GM18526 (cell line): ENCODE measurements around the gene MYH14.

Source experiments
- POLR2A ChIP-seq: IDR thresholded peaks from 3 replicates; pipeline ENCODE4 v1.6.1; 2011; ENCODE audit not compliant: insufficient read length; ENCODE audit errors: extremely low read depth

MYH14 gene

DNA sequence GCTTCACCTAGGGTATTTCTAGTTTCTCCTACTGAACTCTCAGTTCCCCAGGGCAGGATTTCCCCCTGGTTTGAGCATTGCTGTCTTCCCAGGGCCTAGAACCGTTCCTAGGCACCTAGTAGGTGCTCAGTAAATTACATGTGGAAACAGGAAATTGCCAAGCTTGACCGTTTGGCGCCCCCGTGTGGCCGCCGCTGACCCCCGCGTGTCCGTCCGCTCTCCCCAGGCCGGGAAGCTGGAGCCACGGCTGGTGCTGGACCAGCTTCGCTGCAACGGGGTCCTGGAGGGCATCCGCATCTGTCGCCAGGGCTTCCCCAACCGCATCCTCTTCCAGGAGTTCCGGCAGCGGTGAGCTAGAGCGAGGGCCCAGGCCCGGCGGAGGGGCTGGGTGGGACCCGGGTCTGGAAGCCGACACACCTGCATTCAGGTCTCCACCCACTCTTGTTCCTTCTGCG, 55.5 kb downstream of the MYH14 start:
- no peak for TF ChIP-seq POLR2A

DNA sequence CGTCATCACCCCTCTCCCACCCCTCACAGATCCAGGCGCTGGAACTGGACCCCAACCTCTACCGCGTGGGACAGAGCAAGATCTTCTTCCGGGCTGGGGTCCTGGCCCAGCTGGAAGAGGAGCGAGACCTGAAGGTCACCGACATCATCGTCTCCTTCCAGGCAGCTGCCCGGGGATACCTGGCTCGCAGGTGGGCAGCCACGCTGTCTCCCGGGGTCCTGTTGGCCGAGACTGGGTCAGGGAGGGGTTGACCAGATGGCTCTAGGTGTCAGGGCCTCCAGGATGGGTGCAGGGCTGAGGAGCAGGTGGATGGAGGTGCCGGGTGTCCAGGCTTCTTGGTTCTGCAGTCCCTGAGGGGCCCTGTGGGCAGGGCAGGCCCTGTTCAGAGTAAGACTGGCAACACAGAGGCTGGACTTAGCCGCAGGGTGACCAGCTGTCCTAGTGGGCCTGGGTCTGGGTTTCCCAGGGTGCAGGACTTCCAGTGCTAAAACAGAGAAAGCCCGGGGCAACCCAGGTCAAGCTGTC, 58.1 kb downstream of the MYH14 start:
- TF ChIP-seq POLR2A = no peak

DNA sequence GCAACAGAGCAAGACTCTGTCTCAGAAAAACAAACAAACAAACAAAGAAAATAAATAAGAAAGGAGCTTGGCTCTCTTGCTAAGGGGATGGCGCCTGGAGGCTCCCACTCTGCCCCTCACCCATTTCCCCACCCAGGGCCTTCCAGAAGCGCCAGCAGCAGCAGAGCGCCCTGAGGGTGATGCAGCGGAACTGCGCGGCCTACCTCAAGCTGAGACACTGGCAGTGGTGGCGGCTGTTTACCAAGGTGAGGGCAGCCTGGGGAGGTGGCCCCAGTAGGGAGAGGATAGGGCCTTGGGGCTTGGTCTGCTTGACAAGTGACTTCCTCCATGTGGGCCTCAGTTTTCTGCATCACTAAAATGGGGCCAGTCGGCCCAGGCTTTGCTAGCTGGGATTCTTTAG, 59.8 kb downstream of the MYH14 start:
- no peak for TF ChIP-seq POLR2A

DNA sequence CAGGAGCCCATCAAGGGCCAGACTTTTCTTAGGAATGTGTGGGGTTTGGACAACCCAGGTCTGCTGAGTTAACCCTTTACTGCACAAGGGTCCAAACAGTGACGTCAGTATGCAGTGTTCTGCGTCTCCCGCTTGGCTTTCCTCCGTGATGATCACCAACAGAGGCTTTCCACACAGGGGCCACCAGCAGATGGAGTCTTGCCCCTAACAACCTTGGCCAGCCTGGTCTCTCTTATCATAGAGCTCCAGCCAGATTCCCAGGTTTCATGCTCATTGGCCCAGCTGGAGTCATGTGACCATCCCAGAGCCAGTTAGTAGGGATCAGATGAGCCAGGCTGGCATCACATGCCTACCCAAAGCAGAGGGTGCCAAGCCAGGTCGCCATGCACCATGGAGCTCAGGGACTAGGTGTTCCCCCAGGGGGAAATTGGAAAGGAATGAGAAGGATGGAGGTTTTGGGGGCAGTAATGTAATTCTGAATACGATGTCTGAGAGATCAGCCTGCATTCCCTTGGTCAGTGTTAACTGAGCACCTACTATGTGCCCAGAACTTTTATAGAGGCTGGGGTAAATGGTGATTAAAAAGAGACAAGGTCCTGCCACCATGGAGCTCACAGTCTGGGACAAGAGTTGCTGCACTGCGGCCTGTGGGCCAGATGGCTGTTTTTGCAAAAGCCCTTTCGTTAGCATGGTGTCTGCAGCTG, 61.2 kb downstream of the MYH14 start:
- no peak for TF ChIP-seq POLR2A

DNA sequence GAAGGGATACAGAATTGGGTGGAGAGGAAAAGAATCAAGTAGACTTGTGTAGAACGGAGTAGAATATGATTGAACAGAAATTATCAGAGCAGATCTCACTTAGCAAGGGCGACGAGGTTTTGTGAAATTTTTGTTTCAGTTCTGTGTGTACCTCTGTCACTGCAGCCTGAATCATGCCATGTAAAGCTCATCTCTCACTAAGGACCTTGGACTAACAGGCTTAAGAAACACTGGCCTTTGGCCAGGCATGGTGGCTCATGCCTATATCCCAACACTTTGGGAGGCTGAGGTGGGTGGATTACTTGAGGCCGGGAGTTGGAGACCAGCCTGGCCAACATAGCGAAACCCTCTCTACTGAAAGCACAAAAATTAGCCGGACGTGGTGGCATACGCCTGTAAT, 62.6 kb downstream of the MYH14 start:
- TF ChIP-seq POLR2A = no peak

DNA sequence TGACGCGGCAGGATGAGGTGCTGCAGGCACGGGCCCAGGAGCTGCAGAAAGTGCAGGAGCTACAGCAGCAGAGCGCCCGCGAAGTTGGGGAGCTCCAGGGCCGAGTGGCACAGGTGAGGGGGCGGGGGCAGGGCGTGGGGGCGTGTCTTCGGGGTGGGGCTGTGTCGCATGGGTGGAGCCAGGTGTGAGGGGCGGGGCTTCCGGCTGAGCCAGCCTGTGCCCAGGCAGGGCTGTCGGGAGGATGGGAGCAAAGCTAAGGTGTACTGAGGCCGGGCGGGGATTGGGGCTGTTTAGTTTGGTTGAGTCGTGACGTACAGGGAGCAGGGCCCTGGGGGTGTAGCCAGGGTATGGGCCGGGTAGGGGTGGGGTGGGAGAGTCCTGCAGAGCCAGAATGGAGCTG, 63.5 kb downstream of the MYH14 start:
- no peak for TF ChIP-seq POLR2A

DNA sequence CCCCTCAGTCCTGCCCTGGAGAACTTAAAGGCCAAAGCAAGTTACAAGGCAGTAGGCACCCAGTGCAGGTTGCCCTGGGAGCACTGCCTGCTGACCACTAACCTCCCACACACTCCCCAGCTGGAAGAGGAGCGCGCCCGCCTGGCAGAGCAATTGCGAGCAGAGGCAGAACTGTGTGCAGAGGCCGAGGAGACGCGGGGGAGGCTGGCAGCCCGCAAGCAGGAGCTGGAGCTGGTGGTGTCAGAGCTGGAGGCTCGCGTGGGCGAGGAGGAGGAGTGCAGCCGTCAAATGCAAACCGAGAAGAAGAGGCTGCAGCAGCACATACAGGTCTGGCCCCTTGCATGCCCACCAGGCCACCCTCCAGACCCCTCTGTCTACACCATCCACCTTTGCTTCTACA, 64.6 kb downstream of the MYH14 start:
- no peak for TF ChIP-seq POLR2A

DNA sequence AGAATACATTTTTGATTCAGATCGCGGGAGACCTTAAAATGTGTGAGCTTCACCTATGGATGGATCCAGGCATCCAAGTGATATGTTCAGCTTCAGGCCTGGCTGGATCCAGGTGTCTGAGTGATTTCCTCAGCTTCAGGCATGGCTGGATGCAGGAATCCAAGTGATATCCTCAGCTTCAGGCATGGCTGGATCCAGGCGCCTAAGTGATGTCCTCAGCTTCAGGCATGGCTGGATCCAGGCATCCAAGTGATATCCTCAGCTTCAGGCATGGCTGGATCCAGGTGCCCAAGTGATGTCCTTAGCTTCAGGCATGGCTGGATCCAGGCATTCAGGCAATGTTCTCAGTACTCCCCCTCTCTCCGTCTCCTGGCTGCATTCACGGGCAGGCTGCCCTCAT, 65.1 kb downstream of the MYH14 start:
- no peak for TF ChIP-seq POLR2A

DNA sequence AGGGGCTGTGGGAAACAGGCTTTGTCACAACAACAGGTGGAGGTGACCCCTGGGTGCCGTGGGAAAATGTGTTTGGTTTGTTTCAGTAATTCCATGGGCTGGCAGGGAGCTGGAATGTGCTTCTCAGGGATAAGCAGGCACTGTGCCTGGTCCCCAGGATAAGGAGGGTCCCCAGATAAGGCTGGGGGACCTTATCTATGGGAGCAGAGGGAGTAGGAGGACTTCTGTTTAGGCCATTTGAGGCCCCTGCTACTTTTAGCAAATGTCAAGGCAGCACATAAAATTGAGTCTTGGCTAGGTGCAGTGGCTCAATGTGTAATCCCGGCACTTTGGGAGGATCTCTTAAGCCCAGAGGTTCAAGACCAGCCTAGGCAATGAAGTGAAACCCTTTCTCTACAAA, 66.2 kb downstream of the MYH14 start:
- TF ChIP-seq POLR2A = no peak

DNA sequence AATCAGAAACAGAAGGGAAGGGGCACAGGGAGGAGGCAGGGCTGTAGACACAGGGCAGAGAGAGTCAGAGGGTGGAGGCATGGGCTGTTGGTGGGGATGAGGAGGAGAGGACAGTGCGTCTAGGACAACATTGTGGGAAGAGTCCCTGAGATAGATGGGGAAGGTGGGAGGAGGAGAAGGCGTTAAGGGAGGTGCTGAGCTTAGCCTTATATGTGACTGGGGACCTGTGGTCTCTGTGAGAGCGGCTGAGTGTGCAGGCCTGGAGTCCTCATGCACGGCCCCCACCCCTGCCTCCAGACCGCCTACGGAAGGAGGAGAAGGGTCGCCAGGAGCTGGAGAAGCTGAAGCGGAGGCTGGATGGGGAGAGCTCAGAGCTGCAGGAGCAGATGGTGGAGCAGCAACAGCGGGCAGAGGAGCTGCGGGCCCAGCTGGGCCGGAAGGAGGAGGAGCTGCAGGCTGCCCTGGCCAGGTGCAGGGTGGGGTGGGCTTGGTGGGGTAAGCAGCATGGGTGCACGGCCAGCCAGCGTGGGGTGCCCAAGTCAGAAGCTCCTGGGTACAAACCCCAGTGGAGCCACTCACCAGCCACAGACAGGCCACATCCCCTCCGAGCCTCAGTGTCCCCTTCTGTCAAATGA, 69.0 kb downstream of the MYH14 start:
- TF ChIP-seq POLR2A = no peak

DNA sequence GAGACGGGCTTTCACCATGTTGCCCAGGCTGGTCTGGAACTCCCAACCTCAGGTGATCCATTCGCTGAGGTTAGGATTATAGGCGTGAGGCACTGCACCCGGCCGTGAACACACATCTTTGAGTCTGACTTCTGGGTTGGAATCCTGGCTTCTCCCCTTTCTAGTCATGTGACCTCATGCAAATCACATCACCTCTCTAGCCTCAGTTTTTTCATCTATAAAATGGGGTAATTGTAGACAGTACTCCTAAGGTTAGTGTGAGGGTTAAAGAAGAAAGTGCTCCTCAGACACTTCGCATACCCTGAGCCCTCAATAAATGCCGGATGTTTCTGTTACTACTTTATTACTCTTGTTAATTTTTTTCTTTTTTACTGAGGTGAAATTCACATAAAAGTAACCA, 70.4 kb downstream of the MYH14 start:
- TF ChIP-seq POLR2A = no peak

DNA sequence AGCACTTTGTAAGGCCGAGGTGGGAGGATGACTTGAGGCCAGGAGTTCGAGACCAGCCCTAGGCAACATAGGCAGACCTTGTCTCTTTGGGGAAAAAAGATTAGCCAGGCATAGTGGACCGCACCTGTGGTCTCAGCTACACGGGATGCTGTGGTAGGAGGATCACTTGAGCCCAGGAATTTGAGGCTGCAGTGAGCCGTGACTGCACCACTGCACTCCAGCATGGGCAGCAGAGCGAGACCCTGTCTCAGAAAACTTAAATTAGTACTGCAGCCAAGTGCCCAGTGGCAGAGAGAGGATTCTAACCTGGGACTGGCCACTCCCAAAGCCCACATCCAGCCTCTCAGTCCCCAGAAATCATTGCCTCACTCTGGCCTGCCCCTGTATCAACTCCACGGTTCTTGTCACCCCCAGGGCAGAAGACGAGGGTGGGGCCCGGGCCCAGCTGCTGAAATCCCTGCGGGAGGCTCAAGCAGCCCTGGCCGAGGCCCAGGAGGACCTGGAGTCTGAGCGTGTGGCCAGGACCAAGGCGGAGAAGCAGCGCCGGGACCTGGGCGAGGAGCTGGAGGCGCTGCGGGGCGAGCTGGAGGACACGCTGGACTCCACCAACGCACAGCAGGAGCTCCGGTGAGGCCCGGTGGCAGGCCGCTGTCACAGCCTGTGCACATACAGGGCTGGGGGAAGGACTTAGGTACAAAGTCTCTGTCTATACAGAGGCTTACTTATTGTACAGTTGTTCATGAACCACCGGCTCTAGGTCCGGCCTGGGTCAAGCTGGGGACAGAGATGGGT, 72.4 kb downstream of the MYH14 start:
- TF ChIP-seq POLR2A = no peak

DNA sequence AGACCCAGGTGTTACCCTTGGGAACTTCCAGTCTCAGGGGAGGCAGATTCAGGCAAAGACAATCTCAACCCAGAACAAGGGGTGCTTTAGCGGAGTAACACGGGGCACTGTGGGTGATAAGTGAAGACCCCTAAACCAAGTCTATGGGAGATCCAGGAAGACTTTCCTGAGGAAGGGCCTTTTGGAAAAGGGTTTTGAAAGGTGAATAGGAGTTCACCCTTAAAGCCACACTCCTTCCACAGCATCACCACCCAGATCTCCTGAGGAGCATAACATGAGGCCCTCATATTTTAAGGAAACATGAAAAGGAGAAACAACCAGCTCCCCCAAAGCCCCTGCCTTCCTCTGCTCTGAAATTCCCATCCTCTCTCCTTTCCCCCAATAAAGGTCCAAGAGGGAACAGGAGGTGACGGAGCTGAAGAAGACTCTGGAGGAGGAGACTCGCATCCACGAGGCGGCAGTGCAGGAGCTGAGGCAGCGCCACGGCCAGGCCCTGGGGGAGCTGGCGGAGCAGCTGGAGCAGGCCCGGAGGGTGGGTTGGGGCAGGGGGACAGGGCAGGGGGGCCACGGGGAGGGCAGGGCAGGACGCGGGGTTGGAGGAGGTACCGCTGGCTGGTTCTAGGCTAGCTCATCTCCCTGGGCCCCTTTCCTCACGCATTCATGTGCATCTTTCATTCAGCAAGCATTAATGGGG, 73.1 kb downstream of the MYH14 start:
- no peak for TF ChIP-seq POLR2A

DNA sequence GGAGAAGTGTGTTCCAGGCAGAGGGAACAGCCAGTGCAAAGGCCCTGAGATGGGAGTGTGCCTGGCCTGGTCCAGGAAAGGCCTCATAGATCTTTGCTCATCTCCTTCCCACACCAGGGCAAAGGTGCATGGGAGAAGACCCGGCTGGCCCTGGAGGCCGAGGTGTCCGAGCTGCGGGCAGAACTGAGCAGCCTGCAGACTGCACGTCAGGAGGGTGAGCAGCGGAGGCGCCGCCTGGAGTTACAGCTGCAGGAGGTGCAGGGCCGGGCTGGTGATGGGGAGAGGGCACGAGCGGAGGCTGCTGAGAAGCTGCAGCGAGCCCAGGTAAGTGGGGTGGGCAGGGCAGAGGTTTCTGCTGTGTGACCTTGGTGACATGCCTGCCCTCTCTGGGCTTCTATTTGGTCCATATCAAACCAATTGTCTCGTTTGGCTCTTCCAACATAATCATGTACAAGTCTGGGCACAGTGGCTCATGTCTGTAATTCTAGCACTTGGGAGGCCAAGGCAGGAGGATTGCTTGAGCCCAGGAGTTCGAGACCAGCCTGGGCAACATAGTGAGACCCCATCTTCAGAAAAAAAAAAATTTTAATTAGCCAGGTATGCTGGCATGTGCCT, 74.7 kb downstream of the MYH14 start:
- TF ChIP-seq POLR2A = no peak

DNA sequence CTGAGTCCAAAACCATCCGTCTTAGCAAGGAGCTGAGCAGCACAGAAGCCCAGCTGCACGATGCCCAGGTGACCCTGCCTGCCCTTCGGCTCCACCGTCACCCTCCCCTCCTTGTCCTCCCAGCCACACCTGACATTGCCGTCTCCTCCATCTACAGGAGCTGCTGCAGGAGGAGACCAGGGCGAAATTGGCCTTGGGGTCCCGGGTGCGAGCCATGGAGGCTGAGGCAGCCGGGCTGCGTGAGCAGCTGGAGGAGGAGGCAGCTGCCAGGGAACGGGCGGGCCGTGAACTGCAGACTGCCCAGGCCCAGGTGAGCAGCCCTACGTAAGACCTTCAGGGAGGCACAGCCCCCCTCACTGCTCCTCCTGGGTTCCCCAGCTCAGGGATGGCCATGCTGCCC, 76.7 kb downstream of the MYH14 start:
- TF ChIP-seq POLR2A = no peak
